Spleen (tissue), 11 donors: ENCODE data around the gene GATC. TPM values are rescaled to one million over a fixed set of nuclear protein-coding genes. Genes with fewer than 3 reads are reported as not detected.
A peak's percentile ranks its signal among the peaks of the same experiment; 100 is the strongest.

Experiments used
- DNase-seq: peaks from one replicate; pipeline ENCODE4 v3.0.0-alpha.2; 2020
- H3K27ac ChIP-seq, 8 donors: fragments of 200-600 bp; sonication (generic) in 7 of 8; 1 replicate in 4 of 8; 2 replicates in 4 of 8; pipeline versions ENCODE4 v1.5.0 to v1.8.0; 2016 to 2021; ENCODE audit warnings: inconsistent platforms in 4 of 8, mild to moderate bottlenecking in 4 of 8, moderate library complexity in 1 of 8
- H3K27me3 ChIP-seq, 7 donors: fragments of 200-600 bp; sonication (generic) in 6 of 7; replicated peaks in 1 of 7; 1 replicate in 4 of 7; 2 replicates in 3 of 7; pipeline versions ENCODE4 v1.5.0 to v1.8.0; 2016 to 2021; ENCODE audit warnings: inconsistent platforms in 3 of 7, mild to moderate bottlenecking in 1 of 7
- H3K36me3 ChIP-seq, 6 donors: fragments of 200-600 bp; sonication (generic) in 5 of 6; 1 replicate in 4 of 6; 2 replicates in 2 of 6; pipeline versions ENCODE4 v1.5.0 to v1.8.0; 2016 to 2021; ENCODE audit warnings: inconsistent platforms in 2 of 6
- H3K4me1 ChIP-seq, 6 donors: fragments of 200-600 bp; sonication (generic) in 5 of 6; 1 replicate in 3 of 6; 2 replicates in 3 of 6; pipeline versions ENCODE4 v1.5.0 to v1.8.0; 2016 to 2021; ENCODE audit warnings: inconsistent platforms in 3 of 6
- H3K4me3 ChIP-seq, 8 donors: fragments of 200-600 bp; sonication (generic) in 7 of 8; 1 replicate in 4 of 8; 2 replicates in 4 of 8; pipeline versions ENCODE4 v1.5.0 to v1.8.0; 2016 to 2021; ENCODE audit warnings: inconsistent platforms in 4 of 8, mild to moderate bottlenecking in 4 of 8, moderate library complexity in 2 of 8
- H3K9me3 ChIP-seq, 8 donors: fragments of 200-600 bp; sonication (generic) in 7 of 8; 1 replicate in 4 of 8; 2 replicates in 4 of 8; pipeline versions ENCODE4 v1.5.0 to v1.8.0; 2016 to 2021; ENCODE audit warnings: inconsistent platforms in 4 of 8
- POLR2A ChIP-seq, 3 donors: fragments of 450-650 bp; IDR thresholded peaks; one replicate each; pipeline ENCODE4 v1.5.1; 2017; ENCODE audit warnings: antibody characterized with exemption in 3 of 3, mild to moderate bottlenecking in 1 of 3
- POLR2AphosphoS5 ChIP-seq, 3 donors: sonication (generic); formaldehyde crosslinking; IDR thresholded peaks; one replicate each; pipeline ENCODE4 v1.5.1; 2017; ENCODE audit warnings: antibody characterized with exemption in 3 of 3
- WGBS, 5 donors: extraction: QIAGEN DNeasy Blood & Tissue Kit in 3 of 5; methylation state at CpG; one replicate each; pipeline versions ENCODE4 v1.1.5 to v1.1.7; 2013 to 2018; 5-methylcytosine and 5-hydroxymethylcytosine counted together
- intact Hi-C: fragments of 100-400 bp; cut with DNase I; formaldehyde crosslinking; loops from one replicate; pipeline ENCODE4 v1.15.0; 2023; ENCODE audit warnings: low total_unique reads
- polyA plus RNA-seq, 3 donors: library from polyadenylated mRNA; stranded (reverse); fragments of 200-250 nt; gene quantifications; one replicate each; pipeline ENCODE4 v1.2.1, GENCODE V29; 2013
- total RNA-seq, 7 donors: library from RNA; depleted of rRNA in 3 of 7; stranded (reverse); fragments of >200 nt in 3 of 7; fragmentation: NEBNext Ultra II Directional in 4 of 7; extraction: Animal tissue kit (Norgen Biotek cat#: 25700) in 4 of 7; gene quantifications; one replicate each; pipeline versions ENCODE4 v1.1.0 to v1.2.1, GENCODE V29; 2016 to 2021
- TF ChIP-seq, protein P1 (sequence below), 11 experiments: fragments of 200-600 bp in 7 of 11; fragments of 450-650 bp in 4 of 11; sonication (generic) in 4 of 11; IDR thresholded peaks in 8 of 11; conservative IDR thresholded peaks in 3 of 11; 1 replicate in 7 of 11; 2 replicates in 4 of 11; pipeline versions ENCODE4 v1.4.0 to v1.8.0; 2016 to 2021; ENCODE audit warnings: antibody characterized with exemption in 11 of 11, inconsistent platforms in 4 of 11, mild to moderate bottlenecking in 1 of 11
- donor health status: healthy with polysubstance abuse.
- donor health status: DM: no; HTN: no; CAD: no; lungs with moderate emphysema.
- donor health status: DM: no; HTN: no; CAD: no.
- donor health status: Bipolar disorder and iron deficiency.
- donor health status: healthy.
- donor health status: DM: no; HTN: no; CAD: no.
- donor health status: DM: yes; HTN: yes; CAD: no.

The GATC gene
- total and polyA plus RNA-seq, 10 donors, result 7.0 to 26.0 (median 20.2) TPM

- Histone ChIP-seq H3K27me3 (no peaks in the 10 kb centered on the region), H3K9me3 (no peaks in the 10 kb centered on the region), H3K4me1 (peaks cover 17 to 42% (median 20%) of the 10 kb centered on the region in 6 donors), H3K27ac (no peak overlapping the region), H3K4me3 (no peak overlapping the region), H3K36me3 (peaks cover 0 to 100% (median 93%) of the 10 kb centered on the region in 6 donors)
- 85 to 96% (median 89%) methylated on average over 3 of the region's 3 CpGs for WGBS, 5 donors
- TF ChIP-seq, protein P1, sequence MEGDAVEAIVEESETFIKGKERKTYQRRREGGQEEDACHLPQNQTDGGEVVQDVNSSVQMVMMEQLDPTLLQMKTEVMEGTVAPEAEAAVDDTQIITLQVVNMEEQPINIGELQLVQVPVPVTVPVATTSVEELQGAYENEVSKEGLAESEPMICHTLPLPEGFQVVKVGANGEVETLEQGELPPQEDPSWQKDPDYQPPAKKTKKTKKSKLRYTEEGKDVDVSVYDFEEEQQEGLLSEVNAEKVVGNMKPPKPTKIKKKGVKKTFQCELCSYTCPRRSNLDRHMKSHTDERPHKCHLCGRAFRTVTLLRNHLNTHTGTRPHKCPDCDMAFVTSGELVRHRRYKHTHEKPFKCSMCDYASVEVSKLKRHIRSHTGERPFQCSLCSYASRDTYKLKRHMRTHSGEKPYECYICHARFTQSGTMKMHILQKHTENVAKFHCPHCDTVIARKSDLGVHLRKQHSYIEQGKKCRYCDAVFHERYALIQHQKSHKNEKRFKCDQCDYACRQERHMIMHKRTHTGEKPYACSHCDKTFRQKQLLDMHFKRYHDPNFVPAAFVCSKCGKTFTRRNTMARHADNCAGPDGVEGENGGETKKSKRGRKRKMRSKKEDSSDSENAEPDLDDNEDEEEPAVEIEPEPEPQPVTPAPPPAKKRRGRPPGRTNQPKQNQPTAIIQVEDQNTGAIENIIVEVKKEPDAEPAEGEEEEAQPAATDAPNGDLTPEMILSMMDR (IDR thresholded peaks at IDR 0.05 in 8 of 11, conservative IDR thresholded peaks at IDR 0.05 in 3 of 11), result no peak
- TF ChIP-seq POLR2A (IDR thresholded peaks at IDR 0.05) (no peak), POLR2AphosphoS5 (IDR thresholded peaks at IDR 0.05) (no peak)
- intact Hi-C loops, result no loop called here
- no peak for DNase-seq
Observed at GRCh38 chr12:120462099-120462640, 15.9 kb downstream of the GATC start.

GRCh38 chr12:120463712-120464111, 17.5 kb downstream of the GATC start:
- DNase-seq, result no peak
- H3K27ac ChIP-seq, result no peak overlapping the region

DNA sequence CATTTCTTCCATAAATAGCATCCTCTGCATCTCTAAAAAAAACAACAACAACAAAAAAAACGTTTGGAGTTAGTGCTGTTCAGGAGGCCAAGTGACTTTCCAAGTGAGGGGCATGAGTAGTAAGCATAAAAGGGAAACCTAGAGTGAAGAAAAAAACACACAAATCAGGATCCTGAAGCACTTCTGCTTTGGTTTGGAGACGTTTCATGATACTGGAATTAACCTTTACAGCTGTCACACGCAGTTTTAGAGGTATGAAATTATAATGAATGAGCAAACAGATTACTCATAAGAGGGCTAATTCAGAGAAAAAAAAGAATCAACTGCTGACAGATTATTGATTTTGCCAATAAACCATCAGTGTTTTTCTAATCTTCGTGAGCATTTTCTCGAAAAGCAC, 19.5 kb downstream of the GATC start:
- 45 to 61% (median 50%) methylated on average over 5 of the region's 5 CpGs for WGBS, 5 donors
- peaks cover 0 to 70% (median 61%) of the 10 kb centered on the region in 6 donors for H3K36me3 ChIP-seq
- TF ChIP-seq POLR2AphosphoS5 (IDR thresholded peaks at IDR 0.05), result no peak
- TF ChIP-seq POLR2A (IDR thresholded peaks at IDR 0.05), result no peak
- TF ChIP-seq, protein P1 (IDR thresholded peaks at IDR 0.05 in 8 of 11, conservative IDR thresholded peaks at IDR 0.05 in 3 of 11), result no peak
- no peaks in the 10 kb centered on the region for H3K27me3 ChIP-seq
- DNase-seq, result no peak
- intact Hi-C loops, result no loop called here
- H3K4me1 ChIP-seq, result peaks cover 28 to 69% (median 44%) of the 10 kb centered on the region in 6 donors
- no peak overlapping the region for H3K4me3 ChIP-seq
- peak overlapping the region in 1 of 8 donors; percentile 18 for H3K27ac ChIP-seq
- H3K9me3 ChIP-seq, result no peaks in the 10 kb centered on the region

More at GRCh38 chr12:120463712-120464111, 17.5 kb downstream of the GATC start:
- H3K4me3 ChIP-seq, result no peak overlapping the region
- H3K4me1 ChIP-seq, result peaks cover 23 to 57% (median 34%) of the 10 kb centered on the region in 6 donors
- TF ChIP-seq POLR2A (IDR thresholded peaks at IDR 0.05) (no peak), POLR2AphosphoS5 (IDR thresholded peaks at IDR 0.05) (no peak)
- TF ChIP-seq, protein P1 (IDR thresholded peaks at IDR 0.05 in 8 of 11, conservative IDR thresholded peaks at IDR 0.05 in 3 of 11), result no peak
- 88 to 94% (median 92%) methylated on average over 5 of the region's 5 CpGs for WGBS, 5 donors
- H3K27me3 ChIP-seq, result no peaks in the 10 kb centered on the region
- H3K9me3 ChIP-seq, result no peaks in the 10 kb centered on the region
- intact Hi-C loops, result no loop called here
- H3K36me3 ChIP-seq, result peaks cover 0 to 91% (median 82%) of the 10 kb centered on the region in 6 donors

DNA sequence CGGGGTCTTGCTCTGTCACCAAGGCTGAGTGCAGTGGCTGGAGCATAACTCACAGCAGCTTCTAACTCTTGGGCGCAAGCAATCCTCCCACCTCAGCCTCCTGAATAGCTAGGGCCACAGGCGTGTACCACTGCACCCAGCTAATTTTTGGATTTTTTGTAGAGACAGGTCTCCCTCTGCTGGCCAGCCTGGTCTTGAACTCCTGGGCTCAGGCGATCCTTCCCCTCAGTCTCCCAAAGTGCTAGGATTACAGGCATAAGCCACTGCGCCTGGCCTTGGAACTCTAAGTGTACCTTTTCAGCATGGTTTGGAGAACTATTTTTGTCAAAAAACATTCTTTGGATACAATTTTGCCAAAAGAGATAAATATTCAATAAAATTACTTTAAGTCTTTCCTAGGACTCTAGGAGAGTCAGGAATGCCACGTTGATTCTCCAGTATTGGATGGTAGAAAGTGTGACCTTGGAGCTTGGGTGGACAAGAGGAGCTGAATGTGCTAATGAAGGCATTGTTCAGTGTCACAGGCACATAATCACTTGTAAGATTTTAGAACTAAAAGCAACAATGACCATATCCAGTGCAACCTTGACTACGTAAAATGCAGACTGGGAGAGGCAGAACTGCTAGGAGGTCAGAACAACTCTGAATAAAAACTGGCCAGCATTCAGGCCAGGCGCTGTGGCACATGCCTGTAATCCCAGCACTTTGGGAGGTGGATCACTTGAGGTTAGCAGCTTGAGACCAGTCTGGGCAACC, 20.5 kb downstream of the GATC start:
- Histone ChIP-seq H3K4me3 (no peak overlapping the region), H3K4me1 (peaks cover 28 to 79% (median 50%) of the 10 kb centered on the region in 6 donors), H3K9me3 (no peaks in the 10 kb centered on the region), H3K36me3 (peaks cover 0 to 60% (median 51%) of the 10 kb centered on the region in 6 donors), H3K27ac (peak overlapping the region in 1 of 8 donors; percentile 40), H3K27me3 (no peaks in the 10 kb centered on the region)
- no peak for DNase-seq
- intact Hi-C loops, result no loop called here
- WGBS, 5 donors, result 60 to 68% (median 61%) methylated on average over 8 of the region's 8 CpGs
- TF ChIP-seq, protein P1 (IDR thresholded peaks at IDR 0.05 in 8 of 11, conservative IDR thresholded peaks at IDR 0.05 in 3 of 11), result peak in 9 of 11 experiments; percentile 14 to 63 (median 37)
- no peak for TF ChIP-seq POLR2AphosphoS5 (IDR thresholded peaks at IDR 0.05)
